Measurements from ENCODE around the gene IKZF2. TPM values are rescaled to one million over a fixed set of nuclear protein-coding genes. Genes with fewer than 3 reads are reported as not detected.

Gene IKZF2
- total RNA-seq, 1 experiment from 2014 or later: 5.2 TPM

- Histone ChIP-seq H4K20me1 (ENCODE audit: low read length) (no peaks in the 10 kb centered on the region), H3K36me3 (ENCODE audit: low read depth, low read length) (no peaks in the 10 kb centered on the region), H3K27me3 (ENCODE audit: low read length) (no peaks in the 10 kb centered on the region), H3K79me2 (ENCODE audit: low read length) (no peaks in the 10 kb centered on the region), H2AFZ (ENCODE audit: low read length) (no peak overlapping the region), H3F3A (ENCODE audit: low read length, unreplicated experiment) (no peaks in the 10 kb centered on the region), H3K4me3 (ENCODE audit: low read length) (no peak overlapping the region), H3K9ac (ENCODE audit: low read length) (no peak overlapping the region), H3K9me3 (ENCODE audit: low read length) (no peaks in the 10 kb centered on the region), H3K4me2 (ENCODE audit: low read length) (no peak overlapping the region), H3K27ac (ENCODE audit: low read length) (no peak overlapping the region), H3K9me2 (replicated peaks; ENCODE audit: low read length) (no peaks in the 10 kb centered on the region), H3K4me1 (ENCODE audit: insufficient read depth, low read length) (peaks cover 11% of the 10 kb centered on the region; the same call in 1 of the 2 replicates)
- CTCF ChIA-PET: no interaction called here
- no peak for DNase-seq
- no TSS peak for BruUV-seq (replicated peaks)
- POLR2A ChIA-PET (ENCODE audit: unreplicated experiment): no interaction called here
- no peak for ATAC-seq
- TF ChIP-seq EZH2phosphoT487 (IDR thresholded peaks at IDR 0.05; ENCODE audit: borderline replicate concordance, low read length): no peak
- TF ChIP-seq EZH2 (IDR thresholded peaks at IDR 0.05; ENCODE audit: low read length, unreplicated experiment): no peak
- TF ChIP-seq CTCF (conservative IDR thresholded peaks at IDR 0.05; ENCODE audit: low read depth, low read length): no peak
- intact Hi-C loops (cut with micrococcal nuclease): no loop called here
Measured at GRCh38 chr2:212958133-212958532, 193.3 kb downstream of the IKZF2 start.

- Histone ChIP-seq H3K4me1 (ENCODE audit: insufficient read depth, low read length) (peaks cover 11% of the 10 kb centered on the region; the same call in 1 of the 2 replicates), H3K36me3 (ENCODE audit: low read depth, low read length) (no peaks in the 10 kb centered on the region), H3K27ac (ENCODE audit: low read length) (no peak overlapping the region), H3F3A (ENCODE audit: low read length, unreplicated experiment) (no peaks in the 10 kb centered on the region), H3K27me3 (ENCODE audit: low read length) (no peaks in the 10 kb centered on the region), H3K9ac (ENCODE audit: low read length) (no peak overlapping the region), H3K4me3 (ENCODE audit: low read length) (no peak overlapping the region), H3K79me2 (ENCODE audit: low read length) (no peaks in the 10 kb centered on the region), H4K20me1 (ENCODE audit: low read length) (no peaks in the 10 kb centered on the region), H2AFZ (ENCODE audit: low read length) (no peak overlapping the region), H3K9me3 (ENCODE audit: low read length) (no peaks in the 10 kb centered on the region), H3K4me2 (ENCODE audit: low read length) (no peak overlapping the region), H3K9me2 (replicated peaks; ENCODE audit: low read length) (no peaks in the 10 kb centered on the region)
- intact Hi-C loops (cut with micrococcal nuclease): no loop called here
- TF ChIP-seq EZH2phosphoT487 (IDR thresholded peaks at IDR 0.05; ENCODE audit: borderline replicate concordance, low read length): no peak
- no peak for DNase-seq
- no TSS peak for BruUV-seq (replicated peaks)
- CTCF ChIA-PET: no interaction called here
- no peak for ATAC-seq
- POLR2A ChIA-PET (ENCODE audit: unreplicated experiment): interaction anchor here (0.6 kb wide), 1 partner anchor 12 kb away, joined by 3 read pairs; no protein-coding TSS in a partner anchor
Measured at GRCh38 chr2:212957624-212958023, 193.8 kb downstream of the IKZF2 start.

GRCh38 chr2:212956665-212957607 lies 194.5 kb downstream of the IKZF2 start:
- peaks cover 11% of the 10 kb centered on the region; the same call in 1 of the 2 replicates for H3K4me1 ChIP-seq (ENCODE audit: insufficient read depth, low read length)
- TF ChIP-seq EZH2 (IDR thresholded peaks at IDR 0.05; ENCODE audit: low read length, unreplicated experiment) (no peak), EZH2phosphoT487 (IDR thresholded peaks at IDR 0.05; ENCODE audit: borderline replicate concordance, low read length) (no peak), CTCF (conservative IDR thresholded peaks at IDR 0.05; ENCODE audit: low read depth, low read length) (no peak)
- DNase-seq (peak; percentile 48), ATAC-seq (no peak)
- no peak overlapping the region for H3K27ac ChIP-seq (ENCODE audit: low read length)
- ChIA-PET CTCF (no interaction called here), POLR2A (ENCODE audit: unreplicated experiment) (interaction anchor here (0.6 kb wide), 1 partner anchor 12 kb away, joined by 3 read pairs; no protein-coding TSS in a partner anchor)
- no peaks in the 10 kb centered on the region for H4K20me1 ChIP-seq (ENCODE audit: low read length)
- H3K4me3 ChIP-seq (ENCODE audit: low read length): no peak overlapping the region
- no peaks in the 10 kb centered on the region for H3K9me2 ChIP-seq (replicated peaks; ENCODE audit: low read length)
- H3K79me2 ChIP-seq (ENCODE audit: low read length): no peaks in the 10 kb centered on the region
- H3K9ac ChIP-seq (ENCODE audit: low read length): no peak overlapping the region
- 0 out of 2 replicates have a peak overlapping the region, but pooled peaks have one; percentile 2 for H2AFZ ChIP-seq (ENCODE audit: low read length)
- H3K27me3 ChIP-seq (ENCODE audit: low read length): no peaks in the 10 kb centered on the region
- H3F3A ChIP-seq (ENCODE audit: low read length, unreplicated experiment): no peaks in the 10 kb centered on the region
- intact Hi-C loops (cut with micrococcal nuclease): no loop called here
- H3K4me2 ChIP-seq (ENCODE audit: low read length): peak overlapping the region; percentile 59
- H3K36me3 ChIP-seq (ENCODE audit: low read depth, low read length): no peaks in the 10 kb centered on the region
- no TSS peak for BruUV-seq (replicated peaks)
- no peaks in the 10 kb centered on the region for H3K9me3 ChIP-seq (ENCODE audit: low read length)

Data from PC-3 (cell line).